Islet of Langerhans (tissue), 1 donor: ENCODE measurements around the gene NOTCH4.
"Not testable (repeated sequence)": the region's sequence is repeated elsewhere in the genome, so short reads cannot be mapped to it uniquely, and the experiment has no call there.

Experiments used
- FAIRE-seq: peaks from one replicate; lab custom pipeline; 2011; peaks lifted over from hg19 to GRCh38; lab: Jason Lieb, UNC

The NOTCH4 gene

GRCh38 chr6:32216998-32217397 lies 6.9 kb downstream of the NOTCH4 start:
- no peak for FAIRE-seq

DNA sequence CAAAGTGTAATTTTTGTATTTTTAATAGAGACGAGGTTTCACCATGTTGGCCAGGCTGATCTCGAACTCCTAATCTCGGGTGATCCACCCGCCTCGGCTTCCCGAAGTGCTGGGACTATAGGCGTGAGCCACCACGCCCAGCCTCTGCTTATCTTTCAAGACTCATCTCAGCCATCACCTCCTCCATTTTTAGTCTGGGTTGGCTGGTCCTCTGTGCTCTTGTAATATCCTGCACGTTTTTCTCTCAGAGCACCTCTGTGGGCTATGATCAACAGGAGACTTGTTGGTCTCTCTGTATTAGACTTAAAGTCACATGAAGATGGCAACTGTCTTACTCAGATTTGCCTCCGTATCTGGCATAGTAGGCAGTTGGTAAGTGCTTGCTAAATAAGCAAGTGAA lies 7.6 kb downstream of the NOTCH4 start:
- FAIRE-seq, result no peak

GRCh38 chr6:32215617-32216016 lies 8.2 kb downstream of the NOTCH4 start:
- no peak for FAIRE-seq

DNA sequence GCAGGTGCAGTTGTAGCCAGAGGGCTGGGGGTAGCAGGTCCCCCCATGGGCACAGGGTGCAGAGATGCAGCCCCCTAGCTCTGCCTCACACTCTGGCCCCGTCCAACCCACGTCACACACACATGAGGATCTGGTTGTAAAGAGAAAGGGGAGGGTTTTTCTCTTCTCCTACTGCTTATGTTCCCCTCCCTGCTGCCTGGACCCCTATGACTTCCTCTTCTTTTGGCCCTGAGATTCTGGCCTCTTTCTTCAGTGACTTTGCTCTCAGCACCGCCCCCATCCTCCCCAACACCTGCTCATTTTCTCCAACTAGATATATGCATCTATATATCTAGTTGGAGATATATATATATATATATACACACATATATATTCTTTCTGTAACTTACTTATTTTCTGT lies 9.7 kb downstream of the NOTCH4 start:
- FAIRE-seq, result no peak

GRCh38 chr6:32213649-32214048 lies 10.2 kb downstream of the NOTCH4 start:
- FAIRE-seq, result no peak

GRCh38 chr6:32212076-32212760 lies 11.6 kb downstream of the NOTCH4 start:
- FAIRE-seq, result no peak

DNA sequence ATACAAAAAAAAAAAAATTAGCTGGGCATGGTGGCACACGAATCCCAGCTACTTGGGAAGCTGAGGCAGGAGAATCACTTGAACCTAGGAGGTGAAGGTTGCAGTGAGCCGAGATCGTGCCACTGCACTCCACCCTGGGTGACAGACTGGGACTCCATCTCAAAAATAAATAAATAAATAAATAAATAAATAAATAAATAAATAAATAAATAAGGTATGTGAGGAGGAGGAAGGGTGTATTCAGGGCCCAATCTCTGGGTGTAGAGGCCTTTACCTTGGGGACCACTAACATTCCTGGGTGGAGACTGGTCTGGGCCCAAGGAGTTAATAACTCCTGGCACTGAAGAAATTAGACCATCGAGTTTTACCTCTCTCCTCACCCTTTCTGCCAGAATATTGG lies 12.4 kb downstream of the NOTCH4 start:
- not testable (repeated sequence) for FAIRE-seq

GRCh38 chr6:32210191-32210601 lies 13.7 kb downstream of the NOTCH4 start:
- no peak for FAIRE-seq

DNA sequence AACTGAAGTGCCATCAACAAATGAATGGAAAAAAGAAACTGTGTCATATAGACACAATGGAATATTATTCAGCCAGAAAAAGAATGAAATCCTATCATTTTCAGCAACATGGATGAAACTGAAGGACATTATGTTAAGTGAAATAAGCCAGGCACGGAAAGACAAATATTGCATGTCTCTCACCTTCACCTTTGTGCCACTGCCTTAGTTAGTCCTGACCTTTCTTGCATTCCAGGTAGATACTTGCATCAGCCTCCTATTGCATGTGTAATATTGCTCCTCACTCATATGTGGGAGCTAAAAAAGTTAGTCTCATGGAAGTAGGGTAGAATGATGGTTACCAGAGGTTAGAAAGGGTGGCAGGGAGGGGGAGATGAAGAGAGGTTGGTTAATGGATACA lies 14.9 kb downstream of the NOTCH4 start:
- FAIRE-seq, result no peak

DNA sequence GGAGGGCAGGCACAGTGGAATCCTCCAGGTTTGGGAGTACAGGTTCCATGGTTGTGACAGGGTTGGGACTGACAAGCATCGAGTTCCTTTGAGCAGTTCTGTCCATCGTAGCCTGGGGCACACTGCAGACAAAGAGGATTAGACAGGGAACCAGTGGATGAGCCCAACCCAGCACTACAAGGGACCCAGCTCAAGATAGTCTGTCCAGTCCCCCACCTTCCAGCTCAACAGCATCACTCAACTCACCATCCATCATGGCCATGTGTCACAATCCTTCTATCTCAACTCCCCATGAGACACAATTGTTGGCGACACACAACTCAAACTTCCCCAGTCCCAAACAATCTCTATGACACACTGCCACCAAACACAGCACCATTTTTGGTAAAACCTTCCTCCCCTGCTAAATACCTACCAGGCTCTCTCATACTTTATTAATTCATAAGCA lies 19.6 kb downstream of the NOTCH4 start:
- no peak for FAIRE-seq

DNA sequence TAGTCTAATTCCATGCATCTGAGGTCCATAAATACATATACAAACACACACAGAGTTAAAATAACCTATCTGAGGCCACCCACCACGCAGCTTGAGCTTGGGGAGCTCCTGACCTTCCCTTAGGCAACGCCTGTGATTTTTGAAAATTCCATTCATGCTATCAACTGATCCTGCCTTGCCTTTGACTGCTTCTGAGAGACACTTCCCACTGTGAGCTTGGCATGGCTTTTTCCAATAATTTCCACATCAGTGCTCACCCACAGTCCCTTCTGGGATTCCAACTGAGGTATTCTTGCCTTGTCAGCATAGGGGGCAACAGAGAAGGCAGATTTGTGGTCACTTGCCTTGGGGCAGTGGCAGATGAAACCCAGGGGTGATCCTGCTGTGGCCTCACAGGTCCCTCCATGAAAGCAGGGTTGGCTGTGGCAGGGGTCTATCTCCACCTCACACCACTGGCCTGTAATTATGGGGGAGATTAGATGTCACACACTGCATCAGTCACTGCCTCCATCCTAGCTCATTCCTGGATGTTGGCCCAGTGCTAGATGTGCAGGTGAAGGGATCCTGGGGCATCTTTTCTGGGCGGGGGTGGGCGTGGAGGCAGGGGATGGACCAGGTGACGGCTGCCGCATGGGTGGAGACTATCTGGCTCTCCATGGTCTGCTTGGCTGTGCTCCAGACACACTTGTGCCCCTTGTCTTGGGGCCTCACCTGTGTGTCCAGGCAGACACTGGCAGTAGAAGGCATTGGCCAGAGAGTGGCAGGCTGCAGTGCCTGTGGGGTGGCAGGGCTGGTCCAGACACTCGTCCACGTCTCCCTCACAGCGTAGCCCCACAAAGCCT lies 20.2 kb downstream of the NOTCH4 start:
- no peak for FAIRE-seq

DNA sequence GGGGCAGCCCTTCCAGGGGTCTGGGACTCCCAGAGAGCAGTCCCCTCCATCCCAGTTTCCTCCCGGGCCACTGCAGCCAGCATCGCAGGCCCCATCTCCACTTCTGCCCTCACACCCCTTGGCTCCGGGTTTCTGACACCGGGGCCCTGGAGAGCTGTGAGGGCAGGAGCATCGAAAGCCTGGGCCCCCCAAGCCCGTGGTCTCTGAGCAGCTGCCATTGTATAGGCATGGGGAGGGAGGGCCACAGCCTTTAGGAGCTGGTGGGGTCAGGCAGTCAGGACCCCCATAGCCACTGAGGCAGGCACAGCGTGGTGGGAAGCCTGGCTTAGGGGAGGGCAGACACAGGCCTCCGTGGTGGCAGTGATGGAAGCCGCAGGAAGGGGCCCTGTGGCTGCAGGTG lies 21.7 kb downstream of the NOTCH4 start:
- FAIRE-seq, result no peak

- FAIRE-seq, result no peak
These were observed 23.0 kb downstream of the NOTCH4 start for GRCh38 chr6:32200711-32201475.

- FAIRE-seq, result no peak
These were observed 25.0 kb downstream of the NOTCH4 start for GRCh38 chr6:32198866-32199265.

DNA sequence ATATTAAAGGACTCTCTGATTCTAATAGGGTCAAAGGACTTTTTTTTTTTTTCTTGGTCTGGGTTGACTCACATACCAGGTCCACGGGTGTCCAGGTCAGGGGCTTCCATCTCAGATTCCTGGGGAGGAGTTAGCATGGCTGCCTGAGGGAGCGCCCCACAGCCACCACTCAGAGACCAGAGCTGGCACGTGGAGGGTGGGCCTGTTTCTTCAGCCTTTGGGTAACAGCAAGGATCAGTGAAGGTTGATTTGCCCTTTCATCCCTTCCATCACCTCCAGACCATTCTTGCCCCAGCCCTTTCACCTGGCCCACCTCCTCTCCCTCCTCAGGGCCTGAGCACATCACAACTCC lies 25.5 kb downstream of the NOTCH4 start:
- no peak for FAIRE-seq

- FAIRE-seq, result no peak
These were observed 26.9 kb downstream of the NOTCH4 start for GRCh38 chr6:32196682-32197616.

DNA sequence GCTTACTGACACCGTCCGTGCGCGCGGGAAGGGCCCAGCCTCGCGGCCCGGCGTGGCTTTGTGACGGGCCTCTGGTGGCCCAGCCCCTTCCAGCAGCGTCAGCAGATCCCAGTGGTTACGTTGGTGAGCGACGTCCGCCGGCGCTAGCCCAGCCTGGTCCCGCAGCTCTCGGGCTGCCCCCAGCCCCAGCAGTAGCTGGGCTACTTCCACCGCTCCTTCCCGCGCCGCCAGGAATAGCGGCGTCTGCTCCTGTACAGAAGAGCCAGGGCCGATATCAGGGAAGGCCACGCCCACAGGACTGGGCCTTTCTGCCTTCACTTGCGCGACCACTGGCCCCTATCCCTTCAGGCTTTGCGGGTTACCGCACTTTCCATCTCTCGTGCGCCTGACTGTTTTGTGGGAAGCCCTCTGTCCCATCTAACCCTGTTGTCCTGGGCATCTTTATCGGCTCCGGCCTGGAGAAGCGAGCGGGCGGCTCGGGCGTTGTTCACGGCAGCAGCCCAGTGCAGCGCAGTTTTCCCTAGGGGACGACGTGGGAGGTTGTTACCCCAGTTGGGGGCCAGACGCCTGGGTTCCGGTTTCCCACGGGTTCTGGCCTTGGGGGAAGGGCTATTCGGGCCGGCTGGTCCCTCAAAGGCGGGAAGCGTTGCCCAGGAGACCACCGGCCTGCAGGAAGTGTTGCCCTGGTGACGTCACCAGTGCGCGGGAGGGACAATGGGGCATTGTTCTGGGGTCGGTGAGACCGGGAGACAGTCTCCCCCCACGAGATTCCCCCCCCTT lies 27.8 kb downstream of the NOTCH4 start:
- FAIRE-seq, result no peak

DNA sequence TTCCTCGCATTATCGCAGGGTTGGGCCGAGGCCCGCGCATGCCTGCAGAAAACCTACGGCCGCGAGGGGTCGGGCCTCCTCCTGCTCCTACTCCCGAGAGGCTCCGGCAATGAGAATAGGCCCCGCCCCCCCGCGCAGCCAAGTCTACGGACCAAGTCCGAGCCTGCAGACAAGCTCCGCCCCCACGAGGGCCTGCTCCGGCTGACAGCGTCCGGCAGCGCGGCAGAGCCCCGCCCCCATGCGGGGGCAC lies 28.3 kb downstream of the NOTCH4 start:
- no peak for FAIRE-seq

- FAIRE-seq, result no peak
These were observed 28.8 kb downstream of the NOTCH4 start for GRCh38 chr6:32194825-32195651.

DNA sequence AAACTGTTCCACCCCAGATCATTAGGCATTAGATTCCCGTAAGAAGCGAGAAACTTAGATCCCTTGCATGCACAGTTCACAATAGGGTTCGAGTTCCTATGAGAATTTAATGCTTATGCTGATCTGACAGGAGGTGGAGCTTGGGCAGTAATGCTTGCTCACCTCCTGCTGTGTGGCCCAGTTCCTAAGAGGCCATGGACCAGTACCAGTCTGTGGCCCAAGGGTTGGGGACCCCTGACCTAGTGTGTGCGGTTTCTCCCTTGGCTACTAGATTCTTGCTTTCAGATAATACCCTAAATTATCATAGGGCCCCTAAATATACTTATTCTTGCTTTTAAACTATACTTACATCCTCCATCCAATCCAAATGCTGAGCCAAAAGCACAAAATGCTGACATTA lies 29.5 kb downstream of the NOTCH4 start:
- FAIRE-seq, result no peak

DNA sequence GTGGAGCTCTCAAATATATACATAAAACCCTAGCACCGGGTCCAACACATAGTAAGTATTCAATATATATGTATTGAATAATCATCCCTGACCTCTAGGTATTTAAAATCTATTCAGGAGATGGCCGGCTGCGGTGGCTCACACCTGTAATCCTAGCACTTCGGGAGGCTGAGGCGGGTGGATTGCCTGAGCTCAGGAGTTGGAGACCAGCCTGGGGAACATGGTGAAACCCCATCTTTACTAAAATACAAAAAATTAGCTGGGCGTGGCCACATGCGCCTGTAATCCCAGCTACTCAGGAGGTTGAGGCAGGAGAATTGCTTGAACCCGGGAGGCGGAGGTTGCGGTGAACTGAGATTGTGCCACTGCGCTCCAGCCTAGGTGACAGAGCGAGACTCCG lies 30.8 kb downstream of the NOTCH4 start:
- FAIRE-seq, result not testable (repeated sequence)
